DMS114 treated with DMSO at 0.1 percent for 48 hours (cell line): Measurements from ENCODE around the gene KCTD12.
"Not testable (repeated sequence)": the region's sequence is repeated elsewhere in the genome, so short reads cannot be mapped to it uniquely, and the experiment has no call there.

Experiments used
- DNase-seq: peaks from one replicate; lab custom pipeline; 2025; ENCODE audit not compliant: unreplicated experiment; lab: John Stamatoyannopoulos, UW

Gene KCTD12

GRCh38 chr13:76886292-76887075 is at the start of gene KCTD12:
Gene KCTD12 (minus strand): TSS chr13:76886405. CDS start chr13:76886148, 257 bp downstream.
- no peak for DNase-seq

GRCh38 chr13:76934671-76935070 is 48.5 kb upstream of the KCTD12 start:
- DNase-seq: no peak

DNA sequence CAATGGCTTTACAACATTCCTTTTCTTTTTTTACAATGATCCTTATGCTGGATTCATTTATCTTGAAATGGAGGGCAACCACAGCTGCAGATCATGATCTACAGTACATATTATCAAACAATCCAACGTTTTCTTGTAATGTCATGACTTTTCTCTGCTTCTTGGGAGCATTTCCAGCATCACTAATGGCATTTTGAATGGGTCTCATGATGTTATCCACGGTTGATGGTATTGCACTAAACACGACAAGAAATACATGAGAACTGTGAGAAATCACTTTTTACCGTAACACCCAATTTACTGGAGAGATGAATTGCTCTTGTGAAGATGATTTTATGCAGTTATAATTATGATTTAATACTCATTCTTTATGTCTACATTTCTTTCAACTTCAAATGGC is 45.9 kb upstream of the KCTD12 start:
- DNase-seq: no peak

DNA sequence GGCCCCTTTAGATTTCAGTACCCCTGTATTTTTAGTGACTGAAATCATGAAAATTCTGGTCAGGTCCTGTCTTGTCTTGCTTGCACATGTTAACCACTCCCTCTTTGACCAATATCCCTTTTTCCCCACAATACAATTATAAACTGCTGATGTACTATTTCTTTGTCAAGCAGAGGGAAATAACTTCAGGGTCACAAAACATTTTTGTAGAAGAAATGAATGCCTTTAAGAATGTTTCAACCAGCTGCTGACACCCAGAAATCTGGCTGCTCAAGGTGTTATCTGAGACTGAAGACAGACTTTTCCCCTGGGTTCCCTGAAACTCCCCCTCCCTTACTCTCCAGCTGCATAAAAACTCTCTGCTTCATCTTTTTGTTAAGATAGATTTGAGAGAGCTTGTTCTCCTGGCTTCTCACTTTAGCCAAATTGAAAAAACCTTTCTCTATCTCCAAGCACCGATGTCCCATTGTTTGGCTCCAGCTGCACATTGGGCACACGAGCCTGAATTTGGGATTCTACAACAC is 43.7 kb upstream of the KCTD12 start:
- no peak for DNase-seq

DNA sequence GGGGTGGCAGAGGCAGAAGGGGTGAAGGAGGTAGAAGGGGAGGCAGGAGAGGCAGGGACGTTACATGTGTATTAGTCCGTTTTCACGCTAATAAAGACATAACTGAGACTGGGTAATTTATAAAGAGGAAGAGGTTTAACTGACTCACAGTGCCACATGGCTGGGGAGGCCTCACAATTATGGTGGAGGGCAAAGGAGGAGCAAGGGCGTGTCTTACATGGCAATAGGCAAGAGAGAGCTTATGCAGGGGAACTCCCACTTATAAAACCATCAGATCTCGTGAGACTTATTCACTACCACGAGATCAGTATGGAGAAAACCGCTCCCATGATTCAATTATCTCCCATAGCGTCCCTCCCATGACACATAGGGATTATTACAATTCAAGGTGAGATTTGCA is 43.1 kb upstream of the KCTD12 start:
- no peak for DNase-seq

DNA sequence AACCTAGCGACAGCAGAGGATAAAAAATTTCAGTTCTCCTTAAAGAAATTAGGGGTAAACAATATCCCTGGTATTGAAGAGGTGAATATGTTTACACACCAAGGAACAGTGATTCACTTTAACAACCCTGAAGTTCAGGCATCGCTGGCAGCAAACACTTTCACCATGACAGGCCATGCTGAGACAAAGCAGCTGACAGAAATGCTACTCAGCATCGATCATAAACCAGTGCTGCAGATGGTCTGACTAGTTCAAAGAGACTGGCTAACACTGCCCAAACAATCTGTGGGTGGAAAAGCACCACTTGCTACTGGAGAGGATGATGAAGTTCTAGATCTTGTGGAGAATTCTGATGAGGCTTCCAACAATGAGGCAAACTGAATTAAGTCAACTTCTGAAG is 42.3 kb upstream of the KCTD12 start:
- no peak for DNase-seq

DNA sequence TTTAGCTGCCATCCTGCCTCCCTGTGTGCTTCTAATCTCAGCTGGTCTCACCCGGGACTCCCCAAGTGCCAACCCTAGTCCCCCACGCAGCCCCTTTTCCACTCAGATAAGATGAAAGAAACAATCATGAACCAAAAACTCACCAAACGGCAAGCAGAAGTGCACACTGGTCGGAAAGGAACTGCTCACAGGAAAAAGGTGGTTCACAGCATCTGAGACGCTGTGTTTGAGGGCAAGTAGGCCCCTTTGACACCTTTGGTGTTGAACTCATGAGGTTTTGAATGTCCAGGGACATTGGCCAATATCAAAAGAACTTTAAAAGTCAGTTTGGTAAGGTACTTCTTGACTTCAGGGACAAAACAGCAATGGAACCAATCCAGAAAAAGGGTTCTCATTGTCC is 41.8 kb upstream of the KCTD12 start:
- DNase-seq: no peak

DNA sequence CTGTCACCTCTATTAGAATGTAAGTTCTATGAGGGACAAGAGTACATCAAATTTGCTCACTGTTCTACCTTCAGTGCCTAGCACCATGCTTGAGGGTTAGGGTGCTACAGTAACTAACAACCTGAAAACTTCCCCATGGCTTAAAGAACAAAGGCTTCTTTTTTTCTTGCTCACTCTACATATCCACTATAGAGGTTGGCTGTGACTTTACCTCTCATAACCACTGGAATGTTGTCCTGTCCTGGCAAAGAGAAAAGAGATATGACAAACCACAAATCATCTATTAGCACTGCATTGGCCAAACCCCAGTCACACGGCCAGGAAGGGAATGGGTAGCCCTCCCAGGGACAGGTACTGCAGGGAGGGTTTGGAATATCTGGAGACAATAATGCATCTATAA is 38.9 kb upstream of the KCTD12 start:
- DNase-seq: no peak

DNA sequence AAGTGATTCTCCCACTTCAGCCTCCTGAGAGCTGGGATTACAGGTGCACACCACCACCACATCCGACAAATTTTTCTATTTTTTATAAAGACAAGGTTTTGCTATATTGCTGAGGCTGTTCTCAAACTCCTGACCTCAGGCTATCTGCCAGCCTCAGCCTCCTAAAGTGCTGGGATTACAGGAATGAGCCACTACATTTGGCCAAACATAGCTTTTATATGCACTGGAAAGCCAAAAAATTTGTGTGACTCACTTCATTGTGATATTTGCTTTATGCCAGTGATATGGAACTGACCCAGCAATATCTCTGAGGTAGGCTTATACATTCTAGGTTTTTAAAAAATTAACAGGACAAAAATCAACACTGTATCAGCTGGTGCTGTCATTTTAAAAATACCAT is 35.3 kb upstream of the KCTD12 start:
- no peak for DNase-seq

GRCh38 chr13:76917755-76918481 is 31.7 kb upstream of the KCTD12 start:
- not testable (repeated sequence) for DNase-seq

- no peak for DNase-seq
Observed at GRCh38 chr13:76917095-76917494, 30.9 kb upstream of the KCTD12 start.

- no peak for DNase-seq
Observed at GRCh38 chr13:76913898-76914297, 27.7 kb upstream of the KCTD12 start.

GRCh38 chr13:76912476-76912875 is 26.3 kb upstream of the KCTD12 start:
- no peak for DNase-seq

DNA sequence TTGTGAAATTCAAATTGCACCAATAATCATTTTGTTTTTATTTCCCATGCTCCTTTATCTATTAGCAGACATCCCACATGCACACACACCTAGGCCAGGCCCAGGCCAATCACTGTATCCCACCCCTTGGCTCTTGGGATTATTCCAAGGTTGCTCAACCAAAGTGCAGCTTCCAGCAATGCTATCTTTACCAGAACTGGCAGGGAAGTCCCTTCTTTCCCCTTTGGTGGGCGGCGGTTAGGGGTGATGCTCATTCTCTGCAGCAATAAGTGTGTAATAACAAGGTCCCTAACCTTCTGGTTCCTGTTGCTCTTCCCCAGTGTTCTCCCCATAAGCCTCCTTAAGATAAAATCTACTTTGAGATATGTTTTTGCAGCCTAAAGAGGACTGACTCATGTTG is 18.3 kb upstream of the KCTD12 start:
- DNase-seq: no peak

GRCh38 chr13:76903544-76904162 is 17.4 kb upstream of the KCTD12 start:
- peak; percentile 38 for DNase-seq

DNA sequence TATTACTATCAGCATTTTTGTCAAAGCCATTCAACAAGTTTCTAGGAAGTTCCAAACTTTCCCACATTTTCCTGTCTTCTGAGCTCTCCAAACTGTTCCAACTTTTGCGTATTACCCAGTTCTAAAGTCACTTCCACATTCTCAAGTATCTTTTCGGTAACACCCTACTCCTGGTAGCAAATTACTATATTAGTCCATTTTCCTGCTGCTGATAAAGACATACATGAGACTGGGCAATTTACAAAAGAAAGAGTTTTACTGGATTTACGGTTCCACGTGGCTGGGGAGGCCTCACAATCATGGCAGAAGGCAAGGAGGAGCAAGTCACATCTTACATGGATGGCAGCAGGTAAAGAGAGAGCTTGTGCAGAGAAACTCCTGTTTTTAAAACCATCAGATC is 12.9 kb upstream of the KCTD12 start:
- not testable (repeated sequence) for DNase-seq

DNA sequence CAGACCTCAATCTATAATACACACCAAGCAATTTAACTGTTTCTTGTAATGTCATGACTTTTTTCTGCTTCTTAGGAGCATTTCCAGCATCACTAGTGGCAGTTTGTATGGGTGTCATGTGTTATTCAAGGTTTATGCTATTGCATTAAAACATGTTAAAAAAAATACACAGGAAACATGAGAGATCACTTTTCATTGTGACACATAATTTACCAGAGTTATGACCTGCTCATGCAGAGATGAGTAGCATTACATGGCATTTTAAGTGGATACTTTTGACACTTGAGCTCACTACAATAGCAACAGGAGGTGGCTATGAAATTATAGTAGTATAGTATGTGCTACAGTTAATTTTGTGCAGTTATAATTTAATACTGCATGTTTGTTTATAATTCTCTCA is 11.0 kb upstream of the KCTD12 start:
- not testable (repeated sequence) for DNase-seq

DNA sequence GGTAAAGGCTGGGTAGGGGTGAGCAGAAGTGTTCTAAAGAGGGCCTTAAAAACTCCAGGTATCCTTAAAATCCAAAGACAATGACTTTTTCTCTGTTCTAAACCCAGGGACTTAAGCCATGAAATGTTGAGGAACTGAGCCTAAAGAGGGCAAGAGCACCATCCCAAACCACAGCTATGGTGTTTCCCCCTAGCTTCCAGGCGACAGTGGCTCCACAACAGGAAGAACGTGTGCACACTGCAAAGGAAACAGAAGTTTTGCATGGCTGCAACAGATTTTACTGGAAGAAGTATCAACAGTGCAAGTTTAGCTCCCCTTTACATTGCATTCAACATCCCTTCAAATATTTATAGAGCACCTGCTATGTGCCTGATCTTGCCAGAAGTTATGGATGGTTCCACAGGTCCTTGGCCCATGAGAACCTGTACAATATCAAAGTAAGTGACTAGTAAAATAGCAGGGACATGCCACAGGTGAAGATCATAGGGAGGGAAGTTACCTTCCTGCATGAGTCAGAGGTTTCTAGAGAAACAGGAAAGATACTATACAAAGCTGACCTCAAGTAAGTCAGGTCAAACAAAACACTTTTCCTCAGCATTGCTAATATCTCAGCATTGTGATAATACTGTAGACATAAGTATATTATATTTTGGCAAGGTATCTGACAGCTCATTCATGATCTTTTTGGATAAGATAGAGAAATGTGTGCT is 8.4 kb upstream of the KCTD12 start:
- DNase-seq: no peak

GRCh38 chr13:76892488-76892887 is 6.3 kb upstream of the KCTD12 start:
- no peak for DNase-seq

DNA sequence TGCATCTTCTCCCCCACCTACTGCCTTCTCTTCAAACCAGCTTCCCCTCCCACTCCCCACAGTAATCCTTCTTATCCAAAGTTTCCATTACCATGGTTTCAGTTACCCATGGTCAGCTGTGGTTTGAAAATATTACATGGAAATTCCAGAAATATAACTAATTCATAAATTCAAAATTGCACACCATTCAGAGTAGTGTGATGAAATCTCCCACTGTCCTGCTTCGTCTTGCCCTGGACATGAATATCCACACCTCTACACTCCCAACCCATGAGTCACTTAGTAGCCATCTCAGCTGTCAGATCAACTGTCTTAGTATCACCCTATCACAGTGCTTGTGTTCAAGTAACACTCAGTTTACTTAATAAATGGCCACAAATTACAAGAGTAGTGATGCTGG is 3.8 kb upstream of the KCTD12 start:
- no peak for DNase-seq

GRCh38 chr13:76889254-76889653 is 3.0 kb upstream of the KCTD12 start:
- no peak for DNase-seq
